T-helper 2 cell treated with Interferon-gamma antibody and Interleukin-4, amounts not matched to agents 100 ng/mL and 5 ng/mL, for 36 hours (primary cell): Measurements from ENCODE around the gene YAF2. TPM values are rescaled to one million over a fixed set of nuclear protein-coding genes. Genes with fewer than 3 reads are reported as not detected.

ENCODE experiments used
- intact Hi-C: fragments of 100-400 bp; cut with micrococcal nuclease; formaldehyde crosslinking; loops from one replicate; pipeline ENCODE4 v1.15.1; 2023
- total RNA-seq: library from RNA; stranded (reverse); gene quantifications from 2 replicates; pipeline ENCODE4 v1.2.3, GENCODE V29; 2022

YAF2 gene
- total RNA-seq, 1 donor from 2014 or later, result 37.0 TPM

DNA sequence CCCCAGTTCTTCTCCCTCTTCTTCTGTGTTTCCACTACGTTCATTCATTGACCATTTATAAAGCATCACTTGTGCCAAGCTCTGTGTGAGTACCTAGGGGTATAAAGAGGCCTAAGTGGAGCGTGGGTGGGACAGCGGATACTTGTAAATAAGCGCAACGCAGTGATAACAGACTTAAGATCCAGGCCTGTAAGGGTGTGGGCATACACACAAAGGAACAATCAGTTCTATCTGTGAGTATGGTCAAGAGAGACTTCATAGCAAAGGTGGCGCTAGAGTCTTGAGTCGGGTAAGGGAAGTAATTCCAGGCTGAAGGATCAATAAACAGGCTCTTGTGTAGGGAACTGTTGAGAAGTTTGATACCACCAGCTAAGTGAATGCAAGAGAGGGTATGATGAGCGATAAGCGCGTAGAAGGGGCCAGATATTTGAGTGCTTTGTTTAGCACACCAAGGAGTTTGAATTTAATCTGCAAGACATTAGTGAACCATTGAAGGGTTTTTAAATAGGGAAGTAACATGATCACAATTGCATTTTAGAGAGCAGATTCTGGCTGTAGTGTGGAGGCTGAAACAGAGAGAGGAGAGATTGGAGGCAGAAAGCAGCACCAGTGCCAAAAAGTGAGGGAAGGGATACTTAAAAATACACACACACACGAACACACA is 92.4 kb downstream of the YAF2 start:
- intact Hi-C loops, result loop anchor here (2.0 kb wide), 1 partner anchor 181 kb away; the partner anchor contains the start of genes PPHLN1 and ZCRB1

- intact Hi-C loops, result loop anchor here (2.0 kb wide), 1 partner anchor 182 kb away; the partner anchor contains the start of genes PPHLN1 and ZCRB1
Measured at GRCh38 chr12:42145197-42145549, 92.9 kb downstream of the YAF2 start.

DNA sequence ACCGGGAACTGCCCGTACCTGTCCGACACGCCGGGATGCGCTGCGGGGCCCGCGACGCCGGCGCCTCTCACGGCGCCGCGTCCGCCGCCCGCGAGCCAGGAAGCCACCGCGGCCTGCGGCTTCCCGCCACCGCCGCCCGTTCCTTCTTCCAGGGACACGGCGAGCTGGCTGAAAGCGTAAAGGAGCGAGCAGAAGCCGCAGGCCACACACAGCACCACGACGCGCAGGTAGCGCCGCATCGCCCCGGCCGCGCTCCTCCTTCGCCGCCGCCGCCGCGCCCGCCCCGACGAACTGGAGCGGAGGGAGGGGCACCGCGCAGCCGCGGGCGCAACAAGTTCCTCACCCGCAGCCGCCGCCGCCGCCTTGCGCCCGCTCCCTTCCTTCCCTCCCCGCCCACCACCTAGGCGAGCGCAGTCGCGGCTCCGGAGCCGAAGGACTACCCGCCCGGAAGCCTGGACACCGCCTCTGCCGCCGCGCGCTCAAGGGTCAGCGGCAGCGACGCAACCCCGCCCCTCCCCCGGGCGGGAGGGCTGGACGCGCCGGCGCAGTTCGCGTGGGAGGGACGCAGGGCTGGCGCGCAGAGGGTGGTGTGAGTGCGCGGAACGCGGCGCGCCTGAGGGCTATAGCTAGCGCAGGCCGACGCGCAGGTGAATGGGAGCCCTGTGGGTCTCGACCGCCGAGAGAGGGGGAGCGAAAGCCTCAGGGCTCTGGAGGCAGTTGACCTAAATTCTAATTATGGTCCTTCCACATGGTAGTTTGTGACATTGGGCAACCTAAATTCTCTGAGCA is 93.4 kb downstream of the YAF2 start, which contains the start of gene GXYLT1:
Gene GXYLT1, minus strand, starts transcription at position 467 of the 789 bp plus-strand sequence. Its CDS starts 228 bp downstream, at position 239.
- intact Hi-C loops, result loop anchor here (1.0 to 2.0 kb wide), 4 partner anchors 46 to 228 kb away; partner anchors contain the start of genes PPHLN1 and ZCRB1

DNA sequence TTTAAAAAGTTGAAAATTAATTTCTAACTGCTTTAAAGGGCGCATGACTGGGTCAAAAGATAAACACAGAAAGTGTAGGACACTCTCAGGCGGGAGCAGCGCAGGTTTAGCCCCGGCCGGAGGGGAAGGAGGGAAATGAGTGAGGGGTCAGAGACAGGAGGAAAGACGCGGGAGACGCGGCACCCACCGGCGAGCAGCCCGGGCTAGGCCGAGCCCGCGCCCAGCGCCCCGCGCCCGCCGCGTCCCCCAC is 94.0 kb downstream of the YAF2 start:
- intact Hi-C loops, result loop anchor here (1.0 to 2.0 kb wide), 4 partner anchors 46 to 228 kb away; partner anchors contain the start of genes PPHLN1 and ZCRB1

DNA sequence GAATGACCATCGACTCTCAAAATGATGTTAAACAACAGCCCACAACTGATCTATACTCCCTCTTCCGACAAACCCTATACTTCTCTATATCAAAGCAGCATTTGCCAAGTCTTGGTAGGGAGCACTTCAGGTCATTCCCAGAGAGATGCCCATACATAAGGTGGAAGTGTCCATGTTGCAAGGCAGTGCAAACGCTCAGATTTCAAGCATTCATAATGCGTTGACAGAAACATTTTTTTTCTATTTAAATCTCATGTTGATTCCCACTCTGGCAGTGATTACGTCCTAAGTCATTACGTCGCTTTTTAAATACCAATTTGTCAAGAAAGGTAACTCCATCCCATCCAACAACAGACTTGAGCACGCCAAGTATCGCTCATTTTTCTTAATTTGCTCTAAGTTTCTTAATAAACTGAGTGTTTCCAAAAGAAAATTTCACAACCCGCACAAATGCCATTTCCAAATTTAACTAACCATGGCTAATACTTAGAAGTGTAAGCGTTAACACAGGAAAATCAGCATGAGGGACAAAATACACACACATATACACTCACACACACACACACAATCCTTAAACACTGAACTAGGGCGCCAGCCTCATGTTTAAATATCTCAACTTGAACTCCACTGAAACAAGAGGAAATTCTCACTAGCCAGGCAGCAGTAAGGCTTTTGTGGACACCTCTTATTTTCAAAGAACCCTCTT is 94.4 kb downstream of the YAF2 start:
- intact Hi-C loops, result loop anchor here (1.0 to 2.0 kb wide), 4 partner anchors 45 to 229 kb away; partner anchors contain the start of genes PPHLN1 and ZCRB1

DNA sequence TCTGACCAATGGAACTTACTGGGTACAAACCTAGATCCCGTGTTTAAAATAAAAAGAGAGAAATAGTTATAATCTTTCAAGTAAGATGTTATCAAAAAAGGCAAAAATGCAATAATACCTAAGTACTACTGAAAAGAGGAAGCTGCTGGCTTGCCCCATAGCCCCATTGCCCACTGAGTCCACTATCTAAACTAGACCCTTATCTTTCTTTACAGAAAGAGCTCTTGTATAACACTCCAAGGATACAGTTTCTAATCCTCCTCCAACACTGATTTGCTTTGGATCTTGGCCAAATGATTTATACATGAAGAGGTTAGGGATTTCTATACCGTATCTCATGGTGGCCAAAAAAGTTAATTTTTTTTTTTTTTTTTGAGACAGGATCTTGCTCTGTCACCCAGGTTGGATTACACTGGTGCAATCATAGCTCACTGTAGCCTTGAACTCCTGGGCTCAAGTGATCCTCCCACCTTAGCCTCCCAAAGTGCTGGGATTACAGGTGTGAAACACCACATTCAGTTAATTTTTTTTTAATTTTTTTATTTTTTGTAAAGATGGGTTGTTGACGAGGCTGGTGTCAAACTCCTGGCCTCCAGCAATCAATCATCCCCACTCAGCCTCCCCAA is 96.0 kb downstream of the YAF2 start:
- intact Hi-C loops, result no loop called here

DNA sequence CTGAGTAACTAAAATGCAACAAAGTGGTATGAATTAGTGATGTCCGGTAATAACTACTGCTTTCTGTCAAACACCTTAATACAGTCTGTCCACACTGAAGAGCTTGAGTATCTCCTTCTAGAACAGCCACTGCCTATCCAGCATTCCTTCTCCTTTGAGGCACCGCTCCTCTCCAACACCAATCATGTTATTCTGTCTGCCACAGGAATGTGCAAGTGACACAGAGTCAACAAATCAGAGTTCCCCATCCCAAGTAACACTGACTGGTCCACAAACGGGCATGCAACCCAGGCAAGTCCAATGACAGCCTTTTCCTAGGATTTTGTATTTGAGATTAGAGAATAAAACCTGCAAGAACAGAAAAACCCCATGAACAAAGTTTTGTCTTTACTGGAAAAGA is 97.1 kb downstream of the YAF2 start:
- intact Hi-C loops, result no loop called here

GRCh38 chr12:42135259-42135814 is 102.7 kb downstream of the YAF2 start:
- intact Hi-C loops, result no loop called here

- intact Hi-C loops, result no loop called here
Measured at GRCh38 chr12:42130672-42131402, 107.2 kb downstream of the YAF2 start.

- intact Hi-C loops, result no loop called here
Measured at GRCh38 chr12:42129595-42130204, 108.3 kb downstream of the YAF2 start.

DNA sequence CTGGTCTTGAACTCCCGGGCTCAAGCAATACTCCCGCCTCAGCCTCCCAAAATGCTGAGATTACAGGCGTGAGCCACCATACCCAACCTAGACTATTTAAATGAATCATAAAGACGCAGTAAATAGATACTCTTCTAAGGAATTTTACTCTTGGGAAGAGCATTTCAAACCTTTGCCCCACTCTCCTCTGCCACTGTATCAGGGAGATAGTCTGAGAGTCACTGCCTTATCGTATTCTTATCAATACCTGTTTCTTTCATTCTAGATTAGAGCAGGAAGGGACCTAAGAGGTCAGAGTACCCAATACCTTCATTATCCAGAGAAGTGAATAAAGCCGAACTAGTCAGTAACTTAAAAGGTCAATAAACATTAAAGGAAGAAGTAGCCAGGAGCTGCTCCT is 109.2 kb downstream of the YAF2 start:
- intact Hi-C loops, result no loop called here

DNA sequence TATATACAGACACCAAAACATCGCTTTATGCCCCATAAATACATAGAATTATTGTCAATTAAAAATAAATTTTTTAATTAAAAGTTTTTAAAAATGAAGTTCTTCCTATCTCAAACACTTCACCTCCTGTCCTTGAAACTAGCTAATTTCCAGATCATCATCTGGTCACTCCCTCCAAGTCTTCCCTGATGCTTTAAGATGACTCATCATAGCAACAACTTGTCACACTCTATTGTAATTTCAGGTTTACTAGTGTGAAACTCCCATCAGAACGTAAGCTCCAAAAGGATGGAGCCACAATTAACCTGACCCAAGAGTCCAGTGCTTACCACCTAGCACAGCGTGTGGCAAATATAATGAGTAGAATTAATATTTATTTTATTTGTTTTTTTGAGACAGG is 109.7 kb downstream of the YAF2 start:
- intact Hi-C loops, result no loop called here

DNA sequence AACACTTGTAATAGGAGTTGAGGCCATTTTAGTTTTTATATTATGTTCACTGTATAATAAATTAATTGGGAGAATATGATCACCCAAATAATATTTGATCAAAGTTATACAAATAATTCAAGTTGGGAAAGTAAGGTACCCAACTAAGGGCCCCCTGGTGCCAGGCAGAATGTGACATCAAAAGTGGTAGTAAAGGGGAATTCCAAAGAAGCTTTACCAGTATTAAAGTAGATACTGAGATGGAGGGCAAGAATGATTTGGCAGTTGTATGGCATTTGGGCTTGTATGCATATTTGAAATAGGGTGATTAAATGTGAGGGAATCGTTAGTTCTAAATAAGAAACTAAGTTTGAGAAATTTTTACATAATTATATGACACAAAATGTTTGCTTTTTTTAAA is 111.1 kb downstream of the YAF2 start:
- intact Hi-C loops, result no loop called here

DNA sequence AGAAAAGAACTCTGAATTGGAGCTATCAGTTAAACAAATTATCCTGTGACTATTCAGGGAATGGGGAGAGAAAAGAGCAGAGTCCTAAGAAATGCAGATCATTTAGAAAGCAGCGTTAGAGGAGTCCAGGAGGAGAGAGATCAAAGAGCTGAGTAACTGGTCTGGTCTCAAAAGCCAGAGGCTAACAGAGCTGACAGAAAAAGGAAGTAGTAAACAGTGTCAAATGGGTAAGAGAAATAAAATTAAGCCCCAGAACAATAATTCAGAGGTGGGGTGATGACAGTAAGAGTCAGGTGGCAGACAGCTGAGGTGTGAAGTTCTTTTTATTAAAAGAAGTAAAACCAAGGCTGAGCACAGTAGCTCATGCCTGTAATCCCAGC is 112.7 kb downstream of the YAF2 start:
- intact Hi-C loops, result no loop called here

DNA sequence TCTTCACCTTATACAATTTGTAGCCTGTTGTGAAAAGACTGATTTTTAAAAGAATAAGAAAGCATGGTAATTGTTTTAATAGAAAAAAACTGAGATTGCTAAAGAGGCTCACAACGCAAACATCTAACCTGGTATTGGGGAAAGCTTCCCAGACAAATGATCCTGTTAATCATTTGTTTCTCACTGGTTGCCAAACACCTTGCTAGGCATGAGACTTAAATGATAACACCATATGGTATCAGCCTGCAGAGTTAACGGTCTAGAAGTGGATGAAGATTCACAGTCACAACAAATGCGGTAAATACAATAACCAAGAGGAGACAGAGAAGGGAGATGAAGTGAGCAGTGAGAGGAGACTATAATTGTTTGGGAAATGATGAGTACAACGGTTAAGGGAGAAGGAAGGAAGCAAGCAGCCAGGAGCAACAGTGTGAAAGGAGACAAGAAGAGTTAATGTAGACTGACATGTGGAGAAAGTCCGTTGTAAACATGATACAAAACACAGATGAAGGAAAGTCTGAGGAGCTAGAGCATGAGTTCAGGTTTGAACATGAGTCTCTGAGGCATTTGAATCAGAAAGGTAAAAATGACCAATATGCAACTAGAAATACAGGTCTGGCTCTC is 113.2 kb downstream of the YAF2 start:
- intact Hi-C loops, result no loop called here

DNA sequence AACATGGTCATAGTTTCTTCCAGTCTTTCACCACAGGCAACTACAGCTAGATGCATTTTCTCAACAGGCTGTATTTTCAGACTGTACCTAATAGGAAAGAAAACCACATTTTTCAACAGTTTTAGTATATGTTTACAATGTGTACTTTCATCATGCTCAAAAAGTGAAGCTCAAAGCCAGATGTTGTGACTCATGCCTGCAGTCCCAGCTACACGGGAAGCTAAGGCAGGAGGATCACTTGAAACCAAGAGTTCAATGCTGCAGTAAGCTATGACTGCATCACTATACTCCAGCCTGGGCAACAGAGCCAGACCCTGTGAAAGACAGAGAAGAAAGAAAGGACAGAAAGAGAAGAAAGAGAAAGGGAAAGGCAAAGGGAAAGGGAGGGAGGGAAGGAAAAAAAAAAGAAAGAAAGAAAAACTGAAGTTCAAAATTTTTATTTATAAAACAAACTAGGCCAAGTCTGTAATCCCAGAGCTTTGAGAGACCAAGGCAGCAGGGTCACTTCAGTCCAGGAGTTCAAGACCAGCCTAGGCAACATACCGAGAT is 118.9 kb downstream of the YAF2 start:
- intact Hi-C loops, result no loop called here

GRCh38 chr12:42118136-42118879 is 119.7 kb downstream of the YAF2 start:
- intact Hi-C loops, result no loop called here

DNA sequence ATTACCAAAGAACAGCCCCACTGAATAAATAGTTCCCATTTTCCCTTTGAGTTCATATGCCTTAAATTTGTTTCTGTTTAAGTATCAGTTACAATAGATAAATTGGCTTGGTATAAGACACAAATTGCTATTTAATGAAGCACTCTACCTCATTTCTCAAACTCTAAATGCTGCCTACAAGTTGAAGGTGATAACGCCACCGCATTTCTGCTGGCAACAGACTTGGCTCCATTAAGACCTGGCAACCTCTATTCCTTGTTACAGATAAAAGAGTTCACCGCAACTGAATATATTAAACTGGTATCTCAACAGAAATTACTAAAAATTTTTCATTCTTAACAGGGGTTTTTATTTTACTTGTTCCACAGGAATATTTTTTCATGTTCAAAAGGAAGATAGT is 129.0 kb downstream of the YAF2 start:
- intact Hi-C loops, result no loop called here
